K562 (cell line): ENCODE results near the gene SUOX. TPM values are rescaled to one million over a fixed set of nuclear protein-coding genes. Genes with fewer than 3 reads are reported as not detected.
A peak's percentile ranks its signal among the peaks of the same experiment; 100 is the strongest.

ENCODE experiments used
- CXXC5 ChIP-seq: fragments of 250-450 bp; sonication (Bioruptor Pico); IDR thresholded peaks from 2 replicates; pipeline ENCODE4 v1.8.0; 2022; ENCODE audit warnings: inconsistent platforms, mild to moderate bottlenecking, moderate library complexity
- KDM1A ChIP-seq, 2 experiments: fragments of 450-650 bp; IDR thresholded peaks; 2 replicates each; pipeline ENCODE4 v1.6.1; 2016; ENCODE audit warnings: mild to moderate bottlenecking in 2 of 2
- MIER1 ChIP-seq: fragments of 450-650 bp; IDR thresholded peaks from 2 replicates; pipeline ENCODE4 v1.6.1; 2016; ENCODE audit warnings: antibody characterized with exemption, mild to moderate bottlenecking, low read depth
- MTA3 ChIP-seq: fragments of 450-650 bp; formaldehyde crosslinking; IDR thresholded peaks from 2 replicates; pipeline ENCODE4 v1.6.1; 2017; ENCODE audit warnings: mild to moderate bottlenecking, borderline replicate concordance
- PRMT5 ChIP-seq: sonication (generic); formaldehyde crosslinking; IDR thresholded peaks from 2 replicates; pipeline ENCODE4 v1.5.0; 2020; ENCODE audit warnings: missing genetic modification reagents
- RAD51 ChIP-seq: fragments of 450-650 bp; IDR thresholded peaks from 2 replicates; pipeline ENCODE4 v1.7.1; 2016; ENCODE audit warnings: low read depth, mild to moderate bottlenecking, borderline replicate concordance
- TOE1 ChIP-seq, 2 experiments: fragments of 450-650 bp in 1 of 2; sonication (generic) in 1 of 2; formaldehyde crosslinking in 1 of 2; IDR thresholded peaks; 2 replicates each; pipeline versions ENCODE4 v1.7.1 to v1.8.0; 2016 to 2022; ENCODE audit warnings: borderline replicate concordance in 2 of 2, mild to moderate bottlenecking in 2 of 2, antibody characterized with exemption in 1 of 2, inconsistent platforms in 1 of 2, low read depth in 1 of 2, missing genetic modification reagents in 1 of 2, moderate library complexity in 1 of 2
- polyA plus RNA-seq, 8 experiments: library from polyadenylated mRNA; depleted of rRNA in 4 of 8; stranded (reverse) in 5 of 8; unstranded in 3 of 8; fragments of >200 nt; fragmentation: Nextera tagmentation in 2 of 8; fragmentation: Illumina TruSeq in 1 of 8; extraction: Ambion mirVana in 2 of 8; extraction: Trizol in 1 of 8; gene quantifications; 2 replicates each; pipeline versions ENCODE4 v1.2.1 to v1.2.3, GENCODE V29; 2011 to 2014; ENCODE audit warnings: inconsistent platforms in 1 of 8, missing spikeins in 1 of 8
- total RNA-seq, 7 experiments: library from RNA; depleted of rRNA in 6 of 7; stranded (reverse); fragments of >200 nt in 6 of 7; fragmentation: Illumina TruSeq in 2 of 7; extraction: Trizol in 2 of 7; gene quantifications; 2 replicates each; pipeline versions ENCODE4 v1.2.1 to v1.2.3, GENCODE V29; 2011 to 2021; ENCODE audit warnings: low replicate concordance in 1 of 7
- TF ChIP-seq, protein P1 (sequence below): fragments of 200-800 bp; sonication (Bioruptor generic); IDR thresholded peaks from 2 replicates; pipeline ENCODE4 v1.6.1; 2017; ENCODE audit warnings: missing genetic modification characterization, missing compliant biosample characterization
- TF ChIP-seq, protein P2 (sequence below): sonication (generic); formaldehyde crosslinking; IDR thresholded peaks from 2 replicates; pipeline ENCODE4 v1.8.1; 2022; ENCODE audit warnings: missing genetic modification reagents
- TF ChIP-seq, protein P3 (sequence below): sonication (generic); formaldehyde crosslinking; IDR thresholded peaks from 2 replicates; pipeline ENCODE4 v1.8.0; 2022; ENCODE audit warnings: mild to moderate bottlenecking, low read depth, missing genetic modification reagents
- TF ChIP-seq, protein P4 (sequence below): sonication (generic); formaldehyde crosslinking; IDR thresholded peaks from 2 replicates; pipeline ENCODE4 v1.8.0; 2023; ENCODE audit warnings: mild to moderate bottlenecking, missing genetic modification reagents

SUOX gene
- total and polyA plus RNA-seq, 9 of the 15 experiments (the other 6 are each of a cell fraction or from before 2014, with no cell fraction given): 9.2 to 39.7 (median 25.4) TPM

DNA sequence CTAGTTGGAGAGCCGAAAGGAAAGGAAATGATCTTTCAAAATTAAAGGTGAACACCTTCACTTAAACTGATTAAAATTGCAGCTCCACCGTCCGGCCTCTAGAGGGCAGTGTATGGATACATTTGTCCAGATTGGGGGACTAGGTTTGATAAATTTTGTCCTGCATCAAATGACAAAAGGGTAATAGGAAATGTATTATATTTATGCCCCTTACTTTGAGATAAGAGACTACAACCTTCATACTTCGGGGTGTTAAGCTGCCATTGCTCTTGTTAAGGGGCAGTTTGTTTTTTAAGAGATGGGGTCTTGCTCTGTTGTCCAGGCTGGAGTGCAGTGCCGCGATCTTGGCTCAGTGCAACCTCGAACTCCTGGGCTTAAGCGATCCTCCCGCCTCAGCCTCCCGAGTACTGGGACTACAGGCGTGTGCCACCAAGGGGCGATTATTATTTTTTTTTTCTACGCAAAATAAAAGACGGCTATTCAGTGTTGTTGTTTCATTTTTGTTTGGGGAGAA lies 818 bp upstream of the SUOX start (continued):
- TF ChIP-seq, protein P1, sequence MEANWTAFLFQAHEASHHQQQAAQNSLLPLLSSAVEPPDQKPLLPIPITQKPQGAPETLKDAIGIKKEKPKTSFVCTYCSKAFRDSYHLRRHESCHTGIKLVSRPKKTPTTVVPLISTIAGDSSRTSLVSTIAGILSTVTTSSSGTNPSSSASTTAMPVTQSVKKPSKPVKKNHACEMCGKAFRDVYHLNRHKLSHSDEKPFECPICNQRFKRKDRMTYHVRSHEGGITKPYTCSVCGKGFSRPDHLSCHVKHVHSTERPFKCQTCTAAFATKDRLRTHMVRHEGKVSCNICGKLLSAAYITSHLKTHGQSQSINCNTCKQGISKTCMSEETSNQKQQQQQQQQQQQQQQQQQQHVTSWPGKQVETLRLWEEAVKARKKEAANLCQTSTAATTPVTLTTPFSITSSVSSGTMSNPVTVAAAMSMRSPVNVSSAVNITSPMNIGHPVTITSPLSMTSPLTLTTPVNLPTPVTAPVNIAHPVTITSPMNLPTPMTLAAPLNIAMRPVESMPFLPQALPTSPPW (CRISPR knock-in tag): peak; percentile 36; the same call in 1 of the 2 replicates
- 0 out of 2 replicates have a peak, but pooled peaks have one; percentile 23 for TF ChIP-seq TOE1 (IDR thresholded peaks at IDR 0.05; ENCODE audit: borderline replicate concordance)
- TF ChIP-seq TOE1 (CRISPR knock-in tag; IDR thresholded peaks at IDR 0.05; ENCODE audit: borderline replicate concordance, low read depth): no peak
- TF ChIP-seq, protein P2, sequence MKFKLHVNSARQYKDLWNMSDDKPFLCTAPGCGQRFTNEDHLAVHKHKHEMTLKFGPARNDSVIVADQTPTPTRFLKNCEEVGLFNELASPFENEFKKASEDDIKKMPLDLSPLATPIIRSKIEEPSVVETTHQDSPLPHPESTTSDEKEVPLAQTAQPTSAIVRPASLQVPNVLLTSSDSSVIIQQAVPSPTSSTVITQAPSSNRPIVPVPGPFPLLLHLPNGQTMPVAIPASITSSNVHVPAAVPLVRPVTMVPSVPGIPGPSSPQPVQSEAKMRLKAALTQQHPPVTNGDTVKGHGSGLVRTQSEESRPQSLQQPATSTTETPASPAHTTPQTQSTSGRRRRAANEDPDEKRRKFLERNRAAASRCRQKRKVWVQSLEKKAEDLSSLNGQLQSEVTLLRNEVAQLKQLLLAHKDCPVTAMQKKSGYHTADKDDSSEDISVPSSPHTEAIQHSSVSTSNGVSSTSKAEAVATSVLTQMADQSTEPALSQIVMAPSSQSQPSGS (CRISPR knock-in tag): no peak
- TF ChIP-seq MTA3: peak; percentile 44
- TF ChIP-seq RAD51: 0 out of 2 replicates have a peak, but pooled peaks have one; percentile 19
- TF ChIP-seq CXXC5 (CRISPR knock-in tag): peak; percentile 43
- TF ChIP-seq, protein P3, sequence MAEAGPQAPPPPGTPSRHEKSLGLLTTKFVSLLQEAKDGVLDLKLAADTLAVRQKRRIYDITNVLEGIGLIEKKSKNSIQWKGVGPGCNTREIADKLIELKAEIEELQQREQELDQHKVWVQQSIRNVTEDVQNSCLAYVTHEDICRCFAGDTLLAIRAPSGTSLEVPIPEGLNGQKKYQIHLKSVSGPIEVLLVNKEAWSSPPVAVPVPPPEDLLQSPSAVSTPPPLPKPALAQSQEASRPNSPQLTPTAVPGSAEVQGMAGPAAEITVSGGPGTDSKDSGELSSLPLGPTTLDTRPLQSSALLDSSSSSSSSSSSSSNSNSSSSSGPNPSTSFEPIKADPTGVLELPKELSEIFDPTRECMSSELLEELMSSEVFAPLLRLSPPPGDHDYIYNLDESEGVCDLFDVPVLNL (CRISPR knock-in tag): no peak
- peak; percentile 62 to 90 for TF ChIP-seq KDM1A (IDR thresholded peaks at IDR 0.05)
- TF ChIP-seq, protein P4, sequence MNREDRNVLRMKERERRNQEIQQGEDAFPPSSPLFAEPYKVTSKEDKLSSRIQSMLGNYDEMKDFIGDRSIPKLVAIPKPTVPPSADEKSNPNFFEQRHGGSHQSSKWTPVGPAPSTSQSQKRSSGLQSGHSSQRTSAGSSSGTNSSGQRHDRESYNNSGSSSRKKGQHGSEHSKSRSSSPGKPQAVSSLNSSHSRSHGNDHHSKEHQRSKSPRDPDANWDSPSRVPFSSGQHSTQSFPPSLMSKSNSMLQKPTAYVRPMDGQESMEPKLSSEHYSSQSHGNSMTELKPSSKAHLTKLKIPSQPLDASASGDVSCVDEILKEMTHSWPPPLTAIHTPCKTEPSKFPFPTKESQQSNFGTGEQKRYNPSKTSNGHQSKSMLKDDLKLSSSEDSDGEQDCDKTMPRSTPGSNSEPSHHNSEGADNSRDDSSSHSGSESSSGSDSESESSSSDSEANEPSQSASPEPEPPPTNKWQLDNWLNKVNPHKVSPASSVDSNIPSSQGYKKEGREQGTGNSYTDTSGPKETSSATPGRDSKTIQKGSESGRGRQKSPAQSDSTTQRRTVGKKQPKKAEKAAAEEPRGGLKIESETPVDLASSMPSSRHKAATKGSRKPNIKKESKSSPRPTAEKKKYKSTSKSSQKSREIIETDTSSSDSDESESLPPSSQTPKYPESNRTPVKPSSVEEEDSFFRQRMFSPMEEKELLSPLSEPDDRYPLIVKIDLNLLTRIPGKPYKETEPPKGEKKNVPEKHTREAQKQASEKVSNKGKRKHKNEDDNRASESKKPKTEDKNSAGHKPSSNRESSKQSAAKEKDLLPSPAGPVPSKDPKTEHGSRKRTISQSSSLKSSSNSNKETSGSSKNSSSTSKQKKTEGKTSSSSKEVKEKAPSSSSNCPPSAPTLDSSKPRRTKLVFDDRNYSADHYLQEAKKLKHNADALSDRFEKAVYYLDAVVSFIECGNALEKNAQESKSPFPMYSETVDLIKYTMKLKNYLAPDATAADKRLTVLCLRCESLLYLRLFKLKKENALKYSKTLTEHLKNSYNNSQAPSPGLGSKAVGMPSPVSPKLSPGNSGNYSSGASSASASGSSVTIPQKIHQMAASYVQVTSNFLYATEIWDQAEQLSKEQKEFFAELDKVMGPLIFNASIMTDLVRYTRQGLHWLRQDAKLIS (CRISPR knock-in tag): 0 out of 2 replicates have a peak, but pooled peaks have one; percentile 50
- TF ChIP-seq MIER1: peak; percentile 58; the same call in 1 of the 2 replicates
- no peak for TF ChIP-seq PRMT5 (CRISPR knock-in tag)
- TF ChIP-seq, all 486 proteins: peak for 68
